ENCODE measurements around the gene LMO1. TPM values are rescaled to one million over a fixed set of nuclear protein-coding genes. Genes with fewer than 3 reads are reported as not detected.
A peak's percentile ranks its signal among the peaks of the same experiment; 100 is the strongest.

The LMO1 gene
- total RNA-seq, 2 experiments from 2014 or later: not detected

- Mint-ChIP-seq H3K9me3 (no peaks in the 10 kb centered on the region), H3K36me3 (no peaks in the 10 kb centered on the region), H3K4me1 (peaks cover 2% of the 10 kb centered on the region), H3K27ac (no peak overlapping the region), H3K4me3 (no peak overlapping the region), H3K27me3 (peaks cover 53% of the 10 kb centered on the region)
- DNase-seq: no peak
These were observed 59.1 kb downstream of the LMO1 start for GRCh38 chr11:8204596-8204995.

GRCh38 chr11:8204025-8204424 lies 59.7 kb downstream of the LMO1 start:
- H3K27me3 Mint-ChIP-seq: peaks cover 51% of the 10 kb centered on the region

DNA sequence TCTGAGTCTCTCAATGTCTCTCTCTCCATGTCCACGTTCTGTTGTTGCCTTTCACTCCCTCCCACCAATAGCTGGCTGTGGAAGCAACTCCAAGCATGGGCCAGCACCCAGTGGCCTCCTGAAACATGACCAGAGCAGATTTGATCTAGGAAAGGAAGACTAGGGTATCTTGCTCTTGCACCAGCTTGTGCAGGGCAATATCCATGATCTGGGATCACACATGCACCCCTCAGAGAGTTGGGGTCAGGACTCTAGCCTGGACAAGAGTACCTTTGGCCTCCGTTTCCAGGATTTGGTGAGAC lies 60.3 kb downstream of the LMO1 start:
- no peaks in the 10 kb centered on the region for H3K36me3 Mint-ChIP-seq
- no peak overlapping the region for H3K27ac Mint-ChIP-seq
- no peaks in the 10 kb centered on the region for H3K9me3 Mint-ChIP-seq
- H3K27me3 Mint-ChIP-seq: peaks cover 44% of the 10 kb centered on the region
- no peak overlapping the region for H3K4me3 Mint-ChIP-seq
- no peak for DNase-seq
- H3K4me1 Mint-ChIP-seq: peaks cover 2% of the 10 kb centered on the region

More at GRCh38 chr11:8204025-8204424, 59.7 kb downstream of the LMO1 start:
- Mint-ChIP-seq H3K36me3 (no peaks in the 10 kb centered on the region), H3K9me3 (no peaks in the 10 kb centered on the region), H3K4me3 (no peak overlapping the region), H3K4me1 (peaks cover 2% of the 10 kb centered on the region), H3K27ac (no peak overlapping the region)
- no peak for DNase-seq

DNA sequence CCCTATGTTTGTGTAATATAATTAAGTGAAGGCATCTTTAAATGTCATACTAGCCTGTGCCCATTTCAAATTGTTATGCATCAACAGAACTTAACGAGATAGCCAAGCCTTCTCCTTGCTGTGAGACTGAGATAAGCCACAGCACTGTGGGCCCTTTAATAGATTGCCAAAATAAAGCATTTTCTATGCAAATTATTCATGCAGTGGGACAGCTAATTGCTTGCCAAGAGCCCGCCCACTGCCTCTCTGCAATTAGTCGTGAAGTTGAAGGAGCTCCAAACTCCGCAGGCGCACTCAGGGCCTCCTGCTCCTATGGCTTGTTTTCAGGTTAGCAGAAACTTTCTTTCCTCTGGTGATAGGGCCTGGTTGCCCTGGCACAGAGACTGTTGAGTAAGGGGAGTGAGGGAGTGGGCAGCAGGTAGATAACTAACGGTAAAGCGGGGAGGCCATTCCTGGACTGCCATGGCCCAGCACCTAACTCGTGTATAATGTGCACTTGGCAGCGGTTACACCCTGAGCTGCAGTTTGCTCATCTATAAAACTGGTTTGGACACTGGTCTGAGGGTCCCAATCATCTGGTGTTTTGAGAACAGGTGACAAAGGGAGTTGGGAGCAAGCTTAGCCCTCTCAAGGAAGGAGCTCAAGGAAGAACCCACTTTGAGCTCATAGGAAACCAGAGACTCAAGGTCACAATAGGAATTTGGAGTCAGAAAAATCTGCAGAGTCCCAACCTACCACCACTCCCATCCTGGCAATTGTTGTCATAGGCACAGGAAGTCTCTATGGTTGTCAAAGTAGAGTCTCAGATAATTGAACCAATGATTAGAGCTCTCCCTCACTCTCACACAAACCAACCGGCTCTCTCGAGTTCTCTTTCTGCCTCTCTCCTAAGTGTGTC lies 60.9 kb downstream of the LMO1 start:
- H3K4me3 Mint-ChIP-seq: no peak overlapping the region
- H3K4me1 Mint-ChIP-seq: peaks cover 2% of the 10 kb centered on the region
- peaks cover 40% of the 10 kb centered on the region for H3K27me3 Mint-ChIP-seq
- H3K27ac Mint-ChIP-seq: no peak overlapping the region
- H3K36me3 Mint-ChIP-seq: no peaks in the 10 kb centered on the region
- no peak for DNase-seq
- no peaks in the 10 kb centered on the region for H3K9me3 Mint-ChIP-seq

GRCh38 chr11:8201644-8202365 lies 61.9 kb downstream of the LMO1 start:
- peaks cover 36% of the 10 kb centered on the region for H3K27me3 Mint-ChIP-seq

DNA sequence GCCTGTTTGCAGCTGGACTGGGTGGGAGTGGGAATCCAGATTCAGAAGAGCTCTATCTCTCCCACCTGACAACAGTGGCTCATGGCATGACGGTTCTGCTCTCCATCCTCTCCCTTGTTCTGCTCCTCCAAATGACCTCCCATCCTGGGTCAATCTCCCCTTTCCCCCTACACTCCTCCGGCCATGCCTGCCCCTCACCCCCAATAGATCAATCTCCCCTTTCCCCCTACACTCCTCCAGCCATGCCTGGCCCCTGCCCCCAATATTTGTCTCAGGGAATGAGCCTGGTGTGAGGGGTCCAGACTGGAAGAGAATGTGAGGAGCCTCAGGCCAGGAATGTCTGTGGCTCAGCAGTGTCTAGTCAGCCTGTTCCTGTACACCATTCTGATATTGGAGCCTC lies 64.0 kb downstream of the LMO1 start:
- Mint-ChIP-seq H3K9me3 (no peaks in the 10 kb centered on the region), H3K4me3 (no peak overlapping the region), H3K4me1 (no peaks in the 10 kb centered on the region), H3K27me3 (peaks cover 33% of the 10 kb centered on the region), H3K36me3 (no peaks in the 10 kb centered on the region), H3K27ac (no peak overlapping the region)
- no peak for DNase-seq

More at GRCh38 chr11:8201644-8202365, 61.9 kb downstream of the LMO1 start:
- Mint-ChIP-seq H3K4me1 (peaks cover under 1% of the 10 kb centered on the region), H3K36me3 (no peaks in the 10 kb centered on the region), H3K27ac (no peak overlapping the region), H3K4me3 (no peak overlapping the region), H3K9me3 (no peaks in the 10 kb centered on the region)
- no peak for DNase-seq

GRCh38 chr11:8196749-8197148 lies 66.9 kb downstream of the LMO1 start:
- no peaks in the 10 kb centered on the region for H3K36me3 Mint-ChIP-seq
- H3K27me3 Mint-ChIP-seq: peaks cover 41% of the 10 kb centered on the region
- H3K4me3 Mint-ChIP-seq: no peak overlapping the region
- no peak for DNase-seq
- no peak overlapping the region for H3K27ac Mint-ChIP-seq
- H3K9me3 Mint-ChIP-seq: no peaks in the 10 kb centered on the region
- no peaks in the 10 kb centered on the region for H3K4me1 Mint-ChIP-seq

DNA sequence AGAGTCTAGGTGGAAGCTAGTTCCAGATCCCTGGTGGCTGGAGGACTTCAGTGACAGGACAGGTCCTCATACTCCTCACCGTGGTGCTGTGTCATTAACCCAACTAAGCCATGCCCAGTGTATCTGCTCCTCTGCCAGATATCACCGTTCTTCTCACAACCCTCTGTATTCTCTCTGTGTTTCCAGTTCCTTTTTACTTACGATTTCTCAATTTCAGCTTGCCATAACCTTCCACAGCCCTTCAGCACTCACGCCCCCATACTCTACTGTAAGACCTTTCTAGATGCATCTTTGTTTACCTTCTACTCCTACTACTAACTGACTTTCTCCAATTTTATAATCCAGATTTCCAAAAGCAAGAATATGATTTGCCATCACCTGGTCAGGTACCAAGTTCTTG lies 68.7 kb downstream of the LMO1 start:
- H3K4me3 Mint-ChIP-seq: no peak overlapping the region
- DNase-seq: no peak
- H3K27me3 Mint-ChIP-seq: peaks cover 47% of the 10 kb centered on the region
- H3K4me1 Mint-ChIP-seq: no peaks in the 10 kb centered on the region
- no peak overlapping the region for H3K27ac Mint-ChIP-seq
- H3K36me3 Mint-ChIP-seq: no peaks in the 10 kb centered on the region
- H3K9me3 Mint-ChIP-seq: no peaks in the 10 kb centered on the region

- no peak for DNase-seq
- H3K27ac Mint-ChIP-seq: no peak overlapping the region
- H3K9me3 Mint-ChIP-seq: no peaks in the 10 kb centered on the region
- H3K4me3 Mint-ChIP-seq: no peak overlapping the region
- peaks cover 44% of the 10 kb centered on the region for H3K27me3 Mint-ChIP-seq
- H3K4me1 Mint-ChIP-seq: no peaks in the 10 kb centered on the region
- no peaks in the 10 kb centered on the region for H3K36me3 Mint-ChIP-seq
These were observed 70.8 kb downstream of the LMO1 start for GRCh38 chr11:8192896-8193209.

DNA sequence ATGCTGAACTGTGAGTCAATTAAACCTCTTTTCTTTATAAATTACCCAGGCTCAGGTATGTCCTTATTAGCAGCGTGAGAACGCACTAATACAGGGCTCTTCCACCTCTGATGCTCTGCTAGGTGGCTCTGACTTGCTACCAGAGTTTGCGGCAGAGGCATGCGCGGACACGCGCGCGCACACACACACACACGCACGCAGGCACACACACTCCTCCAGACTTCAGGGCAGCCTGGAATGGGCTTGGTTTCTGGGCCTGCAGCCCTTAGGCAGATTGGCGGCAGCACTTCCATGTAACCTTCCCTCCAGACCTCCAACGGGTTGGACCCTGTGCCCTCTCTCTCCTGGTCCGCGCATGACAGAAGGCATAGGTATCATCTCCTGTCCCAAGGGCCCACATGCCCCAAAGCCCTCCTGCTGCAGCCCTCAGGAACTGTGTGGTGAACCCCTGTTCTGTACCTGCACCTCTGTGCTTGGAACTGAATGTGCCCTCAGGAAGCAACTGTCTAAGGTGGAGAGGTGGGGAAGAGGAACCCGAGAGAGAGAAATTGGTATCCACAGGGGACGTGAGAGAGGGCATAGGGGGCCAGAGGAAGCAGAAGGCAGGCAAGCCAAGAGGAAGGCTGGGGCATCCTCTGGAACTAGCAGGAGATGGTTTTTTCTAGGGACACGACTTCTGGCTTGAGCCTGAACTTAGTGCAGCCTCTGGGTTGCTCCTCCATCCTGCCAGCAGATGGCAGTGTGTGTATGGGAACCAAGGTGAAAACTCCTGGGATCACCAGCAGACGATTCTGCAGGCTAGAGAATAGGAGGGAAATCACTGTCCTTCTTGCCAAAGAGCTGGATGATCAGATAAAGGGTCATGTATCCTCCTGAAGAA lies 71.4 kb downstream of the LMO1 start:
- Mint-ChIP-seq H3K27ac (no peak overlapping the region), H3K9me3 (no peaks in the 10 kb centered on the region), H3K4me1 (no peaks in the 10 kb centered on the region)

DNA sequence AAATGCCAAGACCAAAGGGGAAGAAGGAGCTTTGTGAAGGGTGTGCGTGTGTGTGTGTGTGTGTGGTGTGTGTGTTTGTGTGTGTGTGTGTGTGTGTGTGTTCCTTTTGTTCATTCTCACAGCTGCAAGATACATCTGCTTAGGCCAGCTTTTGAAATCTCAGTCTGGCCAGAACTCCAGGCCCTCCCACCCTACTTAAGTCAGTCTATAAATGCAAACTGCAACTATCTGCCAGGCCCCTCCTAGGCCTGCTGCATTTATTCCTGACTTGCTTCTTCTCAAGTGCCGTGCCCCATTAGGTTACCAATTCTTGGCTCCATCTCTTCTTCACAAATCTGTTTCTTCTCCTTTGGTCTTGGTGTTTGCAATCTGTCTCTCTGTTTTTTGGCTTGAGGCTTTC lies 73.2 kb downstream of the LMO1 start:
- peaks cover 46% of the 10 kb centered on the region for H3K27me3 Mint-ChIP-seq
- no peak for DNase-seq
- no peaks in the 10 kb centered on the region for H3K4me1 Mint-ChIP-seq
- no peaks in the 10 kb centered on the region for H3K36me3 Mint-ChIP-seq
- no peak overlapping the region for H3K27ac Mint-ChIP-seq
- no peak overlapping the region for H3K4me3 Mint-ChIP-seq
- H3K9me3 Mint-ChIP-seq: no peaks in the 10 kb centered on the region

More for the DNA sequence above, 71.4 kb downstream of the LMO1 start:
- Mint-ChIP-seq H3K4me3 (no peak overlapping the region), H3K36me3 (no peaks in the 10 kb centered on the region), H3K27me3 (peaks cover 41% of the 10 kb centered on the region)
- DNase-seq: peak; percentile 27

DNA sequence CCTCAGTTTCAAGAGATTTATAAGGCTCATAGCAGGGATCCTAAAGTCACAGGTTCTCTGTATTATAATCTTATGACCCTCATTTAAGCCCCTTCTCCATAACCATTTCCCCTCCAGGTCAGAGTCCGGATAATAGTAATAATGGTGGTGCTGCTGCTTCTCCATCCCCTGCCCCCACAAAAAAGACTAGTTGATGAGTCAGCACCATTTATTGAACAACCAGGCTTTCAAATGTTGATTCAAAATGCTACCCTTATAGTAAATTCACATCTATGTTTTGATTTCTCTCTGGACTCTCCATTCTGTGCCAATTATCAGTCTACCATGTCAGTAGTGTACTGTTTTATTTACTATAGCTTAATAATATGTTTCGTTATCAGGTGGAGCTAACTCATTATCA lies 77.2 kb downstream of the LMO1 start:
- Mint-ChIP-seq H3K36me3 (no peaks in the 10 kb centered on the region), H3K4me3 (no peak overlapping the region), H3K9me3 (no peaks in the 10 kb centered on the region), H3K4me1 (no peaks in the 10 kb centered on the region), H3K27me3 (peaks cover 30% of the 10 kb centered on the region), H3K27ac (no peak overlapping the region)
- no peak for DNase-seq

DNA sequence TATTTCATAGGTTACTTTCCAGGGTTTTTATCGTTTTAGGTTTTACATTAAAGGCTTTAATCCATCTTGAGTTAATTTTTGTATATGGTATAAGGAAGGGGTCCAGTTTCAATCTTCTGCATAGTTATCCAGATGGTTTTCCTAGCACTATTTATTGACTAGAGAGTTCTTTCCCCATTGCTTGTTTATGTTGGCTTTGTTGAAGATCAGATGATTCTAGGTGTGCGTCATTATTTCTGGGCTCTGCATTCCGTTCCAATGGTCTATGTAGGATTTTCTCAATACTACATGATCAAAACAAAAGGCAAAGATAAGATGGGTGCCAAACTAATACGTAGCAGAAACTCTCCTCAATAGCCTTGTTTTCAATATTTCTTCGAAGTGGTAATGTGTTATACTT lies 80.6 kb downstream of the LMO1 start:
- no peaks in the 10 kb centered on the region for H3K36me3 Mint-ChIP-seq
- H3K27ac Mint-ChIP-seq: no peak overlapping the region
- no peaks in the 10 kb centered on the region for H3K4me1 Mint-ChIP-seq
- no peaks in the 10 kb centered on the region for H3K9me3 Mint-ChIP-seq
- no peak overlapping the region for H3K4me3 Mint-ChIP-seq
- H3K27me3 Mint-ChIP-seq: peaks cover 28% of the 10 kb centered on the region
- no peak for DNase-seq

DNA sequence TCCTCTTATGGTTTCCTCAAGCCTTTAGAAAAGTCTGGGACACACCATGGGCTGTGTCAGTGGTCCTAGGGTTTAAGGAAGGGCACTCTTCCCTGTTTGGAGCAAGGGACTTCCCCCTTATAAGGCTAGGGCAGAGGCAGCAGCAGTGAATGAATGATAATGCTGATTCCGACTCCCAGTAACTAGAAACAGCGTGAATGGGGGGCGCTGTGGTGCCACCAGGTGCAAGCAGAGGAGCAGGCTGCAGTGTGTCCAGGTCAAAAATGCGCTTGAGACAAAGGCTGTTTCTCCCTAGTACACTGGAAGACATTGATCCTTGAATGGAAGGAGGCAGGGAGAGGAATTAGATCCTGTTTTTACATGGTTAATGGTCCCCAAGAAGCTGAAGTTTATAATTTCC lies 83.2 kb downstream of the LMO1 start:
- no peaks in the 10 kb centered on the region for H3K36me3 Mint-ChIP-seq
- H3K9me3 Mint-ChIP-seq: no peaks in the 10 kb centered on the region
- H3K27me3 Mint-ChIP-seq: peaks cover 17% of the 10 kb centered on the region
- H3K4me3 Mint-ChIP-seq: no peak overlapping the region
- H3K4me1 Mint-ChIP-seq: no peaks in the 10 kb centered on the region
- no peak for DNase-seq
- H3K27ac Mint-ChIP-seq: no peak overlapping the region

- no peak for DNase-seq
- no peak overlapping the region for H3K4me3 Mint-ChIP-seq
- H3K27ac Mint-ChIP-seq: no peak overlapping the region
- H3K36me3 Mint-ChIP-seq: no peaks in the 10 kb centered on the region
- H3K9me3 Mint-ChIP-seq: no peaks in the 10 kb centered on the region
- H3K27me3 Mint-ChIP-seq: peaks cover 29% of the 10 kb centered on the region
- H3K4me1 Mint-ChIP-seq: no peaks in the 10 kb centered on the region
These were observed 85.4 kb downstream of the LMO1 start for GRCh38 chr11:8178297-8178696.

All from activated naive CD8-positive, alpha-beta T cell treated with anti-CD3 and anti-CD28 coated beads for 36 hours (primary cell).